Activated B cell treated with CpG ODN at 0.5 μM for 24 hours (primary cell): ENCODE measurements around the gene JSRP1. TPM values are rescaled to one million over a fixed set of nuclear protein-coding genes. Genes with fewer than 3 reads are reported as not detected.

Experiments
- ATAC-seq: fragments of 200-7000 bp; cut with Tn5 transposase; one replicate; pipeline ENCODE4 v1.10.0; 2021; ENCODE audit warnings: low read depth, mild to moderate bottlenecking, moderate library complexity
- CTCF ChIA-PET: fragments of 350-600 bp; sonication (Branson Sonifier 250); formaldehyde crosslinking; loops from one replicate; lab custom pipeline; 2021; ENCODE audit warnings: antibody characterized with exemption; lab: Charles Lee
- POLR2A ChIA-PET: fragments of 350-600 bp; sonication (Branson Sonifier 250); formaldehyde crosslinking; loops from one replicate; lab custom pipeline; 2021; ENCODE audit warnings: antibody characterized with exemption; lab: Charles Lee
- DNase-seq: peaks from one replicate; pipeline ENCODE4 v3.0.0; 2022
- H3K27ac Mint-ChIP-seq: one replicate; pipeline ENCODE4 v1.8.0; 2020; ENCODE audit warnings: mixed read lengths
- H3K27me3 Mint-ChIP-seq: one replicate; pipeline ENCODE4 v1.8.0; 2021; ENCODE audit warnings: mixed read lengths
- H3K36me3 Mint-ChIP-seq: one replicate; pipeline ENCODE4 v1.8.0; 2021; ENCODE audit warnings: low read depth, mixed read lengths
- H3K4me1 Mint-ChIP-seq: one replicate; pipeline ENCODE4 v1.8.0; 2021; ENCODE audit warnings: mixed read lengths
- H3K4me3 Mint-ChIP-seq: one replicate; pipeline ENCODE4 v1.8.0; 2020; ENCODE audit warnings: mild to moderate bottlenecking, mixed read lengths
- H3K9me3 Mint-ChIP-seq: one replicate; pipeline ENCODE4 v1.8.0; 2020; ENCODE audit warnings: mixed read lengths
- intact Hi-C: fragments of 100-400 bp; cut with micrococcal nuclease; formaldehyde crosslinking; loops from one replicate; pipeline ENCODE4 v1.15.1; 2024
- total RNA-seq: library from RNA; stranded (reverse); gene quantifications from 2 replicates; pipeline ENCODE4 v1.2.3, GENCODE V29; 2022
- TF ChIP-seq, protein P1 (sequence below): fragments of 200-600 bp; IDR thresholded peaks from one replicate; pipeline ENCODE4 v1.8.0; 2022; ENCODE audit warnings: antibody characterized with exemption, mild to moderate bottlenecking

JSRP1 gene
- total RNA-seq, 1 donor from 2014 or later: 0.31 TPM

DNA sequence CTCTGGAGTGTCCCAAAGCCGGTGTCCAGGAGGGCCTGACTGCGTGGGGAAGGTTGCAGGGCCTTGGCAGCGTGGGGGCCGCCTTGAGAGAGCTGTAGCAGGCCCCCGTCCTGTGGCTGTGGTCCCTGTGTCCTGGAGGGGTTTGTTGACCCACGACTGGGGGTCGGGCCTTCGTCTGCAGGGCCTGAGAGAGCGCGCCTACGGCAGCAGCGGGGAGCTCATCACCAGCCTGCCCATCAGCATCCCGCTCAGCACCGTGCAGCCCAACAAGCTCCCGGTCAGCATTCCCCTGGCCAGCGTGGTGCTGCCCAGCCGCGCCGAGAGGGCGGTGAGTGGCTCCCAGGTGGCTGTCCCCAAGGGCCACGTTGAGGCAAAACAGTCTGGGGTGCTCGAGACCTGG is 38.6 kb downstream of the JSRP1 start:
- intact Hi-C loops: no loop called here
- Mint-ChIP-seq H3K36me3 (peaks cover 80% of the 10 kb centered on the region), H3K27me3 (no peaks in the 10 kb centered on the region), H3K4me1 (peaks cover 6% of the 10 kb centered on the region), H3K9me3 (no peaks in the 10 kb centered on the region), H3K27ac (no peak overlapping the region), H3K4me3 (no peak overlapping the region)
- ChIA-PET CTCF (no interaction called here), POLR2A (no interaction called here)
- ATAC-seq (no peak), DNase-seq (no peak)
- TF ChIP-seq, protein P1, sequence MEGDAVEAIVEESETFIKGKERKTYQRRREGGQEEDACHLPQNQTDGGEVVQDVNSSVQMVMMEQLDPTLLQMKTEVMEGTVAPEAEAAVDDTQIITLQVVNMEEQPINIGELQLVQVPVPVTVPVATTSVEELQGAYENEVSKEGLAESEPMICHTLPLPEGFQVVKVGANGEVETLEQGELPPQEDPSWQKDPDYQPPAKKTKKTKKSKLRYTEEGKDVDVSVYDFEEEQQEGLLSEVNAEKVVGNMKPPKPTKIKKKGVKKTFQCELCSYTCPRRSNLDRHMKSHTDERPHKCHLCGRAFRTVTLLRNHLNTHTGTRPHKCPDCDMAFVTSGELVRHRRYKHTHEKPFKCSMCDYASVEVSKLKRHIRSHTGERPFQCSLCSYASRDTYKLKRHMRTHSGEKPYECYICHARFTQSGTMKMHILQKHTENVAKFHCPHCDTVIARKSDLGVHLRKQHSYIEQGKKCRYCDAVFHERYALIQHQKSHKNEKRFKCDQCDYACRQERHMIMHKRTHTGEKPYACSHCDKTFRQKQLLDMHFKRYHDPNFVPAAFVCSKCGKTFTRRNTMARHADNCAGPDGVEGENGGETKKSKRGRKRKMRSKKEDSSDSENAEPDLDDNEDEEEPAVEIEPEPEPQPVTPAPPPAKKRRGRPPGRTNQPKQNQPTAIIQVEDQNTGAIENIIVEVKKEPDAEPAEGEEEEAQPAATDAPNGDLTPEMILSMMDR: no peak

DNA sequence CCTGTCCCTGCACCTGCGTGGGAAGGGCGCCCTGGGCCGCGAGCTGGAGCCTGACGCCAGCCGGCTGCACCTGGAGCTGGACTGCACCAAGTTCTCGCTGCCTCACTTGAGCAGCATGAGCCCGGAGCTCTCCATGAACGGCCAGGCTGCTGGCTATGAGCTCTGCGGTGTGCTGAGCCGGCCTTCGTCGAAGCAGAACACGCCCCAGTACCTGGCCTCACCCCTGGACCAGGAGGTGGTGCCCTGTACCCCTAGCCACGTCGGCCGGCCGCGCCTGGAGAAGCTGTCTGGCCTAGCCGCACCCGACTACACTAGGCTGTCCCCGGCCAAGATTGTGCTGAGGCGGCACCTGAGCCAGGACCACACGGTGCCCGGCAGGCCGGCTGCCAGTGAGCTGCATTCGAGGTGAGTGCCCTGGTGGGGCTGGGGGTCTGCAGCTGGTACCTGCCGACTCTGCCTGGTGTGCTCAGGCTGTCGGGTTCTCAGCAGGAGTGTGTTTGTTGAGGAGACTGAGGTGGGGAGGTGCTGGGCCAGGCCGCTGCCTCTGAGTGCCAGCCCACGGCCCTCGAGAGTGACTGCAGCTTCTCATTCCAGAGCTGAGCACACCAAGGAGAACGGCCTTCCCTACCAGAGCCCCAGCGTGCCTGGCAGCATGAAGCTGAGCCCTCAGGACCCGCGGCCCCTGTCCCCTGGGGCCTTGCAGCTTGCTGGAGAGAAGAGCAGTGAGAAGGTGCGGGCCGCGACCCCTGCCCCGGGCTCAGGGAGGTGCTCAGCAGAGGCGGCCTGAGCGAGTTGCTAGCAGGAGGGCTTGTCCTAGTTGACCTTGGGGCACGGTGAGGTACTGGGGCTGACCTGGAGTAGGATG is 39.6 kb downstream of the JSRP1 start:
- Mint-ChIP-seq H3K4me1 (peaks cover 5% of the 10 kb centered on the region), H3K9me3 (no peaks in the 10 kb centered on the region), H3K27ac (peak overlapping the region; percentile 13), H3K27me3 (no peaks in the 10 kb centered on the region), H3K36me3 (peaks cover 88% of the 10 kb centered on the region), H3K4me3 (no peak overlapping the region)
- TF ChIP-seq, protein P1: no peak
- DNase-seq (no peak), ATAC-seq (no peak)
- CTCF ChIA-PET: interaction anchor here (1.6 kb wide), 1 partner anchor 61 kb away, joined by 5 read pairs; no protein-coding TSS in a partner anchor
- intact Hi-C loops: no loop called here
- POLR2A ChIA-PET: interaction anchor here (1.0 to 1.7 kb wide), 2 partner anchors 13 to 45 kb away, joined by 3 to 5 read pairs; no protein-coding TSS in a partner anchor

DNA sequence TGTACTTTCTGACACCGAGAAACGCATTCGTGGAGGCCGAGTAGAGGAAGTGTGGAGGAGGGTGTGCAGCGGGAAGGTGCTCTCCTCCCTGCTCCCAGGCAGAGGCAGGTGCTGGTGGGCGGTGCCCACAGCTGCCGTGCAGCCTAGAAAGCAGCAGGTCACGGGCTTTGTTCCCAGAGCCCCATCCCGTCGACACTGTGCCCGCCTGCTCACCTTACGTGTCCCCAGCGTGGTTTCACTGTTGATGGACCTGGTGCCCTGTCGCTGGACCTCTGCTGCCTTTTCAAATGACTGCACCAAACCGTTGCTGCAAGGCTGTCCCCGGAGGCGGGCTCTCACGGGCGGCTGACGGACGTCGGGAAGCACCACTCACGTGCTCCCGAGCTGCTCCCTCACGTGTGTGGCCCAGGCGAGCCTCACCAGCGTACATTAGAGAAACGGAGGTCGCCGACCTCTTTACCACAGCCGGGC is 40.9 kb downstream of the JSRP1 start:
- Mint-ChIP-seq H3K4me3 (no peak overlapping the region), H3K27ac (no peak overlapping the region), H3K36me3 (peaks cover 87% of the 10 kb centered on the region), H3K27me3 (no peaks in the 10 kb centered on the region), H3K4me1 (peaks cover 5% of the 10 kb centered on the region), H3K9me3 (no peaks in the 10 kb centered on the region)
- TF ChIP-seq, protein P1: no peak
- DNase-seq: no peak
- ATAC-seq: peak; percentile 14
- ChIA-PET POLR2A (interaction anchor here (1.0 to 1.7 kb wide), 2 partner anchors 14 to 44 kb away, joined by 3 to 5 read pairs; no protein-coding TSS in a partner anchor), CTCF (interaction anchor here (1.6 kb wide), 1 partner anchor 59 kb away, joined by 5 read pairs; no protein-coding TSS in a partner anchor)
- intact Hi-C loops: no loop called here

DNA sequence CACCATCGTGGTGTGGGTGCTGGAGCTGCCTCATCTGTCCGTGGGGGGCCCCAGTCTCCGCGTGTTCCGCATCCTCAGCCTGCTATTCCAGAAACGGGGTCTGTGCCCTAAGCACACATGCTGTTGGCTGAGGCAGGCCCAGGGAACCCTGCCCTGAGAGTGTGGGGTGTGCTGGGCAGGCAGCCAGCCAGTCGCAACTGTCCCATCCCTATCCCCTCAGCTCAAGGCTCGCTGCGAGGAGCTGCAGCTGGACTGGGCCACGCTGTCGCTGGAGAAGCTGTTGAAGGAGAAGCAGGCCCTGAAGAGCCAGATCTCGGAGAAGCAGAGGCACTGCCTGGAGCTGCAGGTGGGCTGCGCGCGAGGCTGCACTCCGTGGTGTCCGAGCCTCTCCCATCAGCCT is 42.0 kb downstream of the JSRP1 start:
- intact Hi-C loops: no loop called here
- DNase-seq (no peak), ATAC-seq (no peak)
- POLR2A ChIA-PET: interaction anchor here (0.5 to 1.0 kb wide), 3 partner anchors 12 to 89 kb away, joined by 3 read pairs; no protein-coding TSS in a partner anchor
- CTCF ChIA-PET: no interaction called here
- TF ChIP-seq, protein P1: no peak
- H3K27me3 Mint-ChIP-seq: no peaks in the 10 kb centered on the region
- H3K9me3 Mint-ChIP-seq: no peaks in the 10 kb centered on the region
- H3K4me3 Mint-ChIP-seq: no peak overlapping the region
- H3K4me1 Mint-ChIP-seq: peaks cover 5% of the 10 kb centered on the region
- peaks cover 83% of the 10 kb centered on the region for H3K36me3 Mint-ChIP-seq
- no peak overlapping the region for H3K27ac Mint-ChIP-seq

DNA sequence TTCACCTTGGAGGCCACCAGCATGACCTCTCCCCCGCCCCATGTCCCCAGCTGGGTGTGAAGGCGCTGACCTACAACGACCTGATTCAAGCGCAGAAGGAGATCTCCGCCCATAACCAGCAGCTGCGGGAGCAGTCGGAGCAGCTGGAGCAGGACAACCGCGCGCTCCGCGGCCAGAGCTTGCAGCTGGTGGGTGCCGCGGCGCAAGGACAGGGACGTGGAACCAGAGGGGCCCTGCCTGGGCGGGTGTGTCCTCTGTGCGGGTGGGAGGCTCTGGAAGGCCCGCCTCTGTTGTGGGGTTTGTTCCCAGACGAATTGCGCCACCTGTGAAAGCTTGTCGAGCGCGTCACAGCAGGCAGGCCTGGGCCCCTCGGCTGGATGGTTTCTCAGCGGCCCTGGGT is 42.4 kb downstream of the JSRP1 start:
- Mint-ChIP-seq H3K4me3 (no peak overlapping the region), H3K27me3 (no peaks in the 10 kb centered on the region), H3K4me1 (peaks cover 5% of the 10 kb centered on the region), H3K9me3 (no peaks in the 10 kb centered on the region), H3K36me3 (peaks cover 82% of the 10 kb centered on the region), H3K27ac (no peak overlapping the region)
- TF ChIP-seq, protein P1: no peak
- intact Hi-C loops: no loop called here
- no peak for ATAC-seq
- no peak for DNase-seq
- CTCF ChIA-PET: no interaction called here
- POLR2A ChIA-PET: interaction anchor here (1.0 kb wide), 1 partner anchor 11 kb away, joined by 3 read pairs; no protein-coding TSS in a partner anchor
